Neural crest cell (in vitro differentiated cells): Measurements from ENCODE around the gene PORCN. TPM values are rescaled to one million over a fixed set of nuclear protein-coding genes. Genes with fewer than 3 reads are reported as not detected.
A peak's percentile ranks its signal among the peaks of the same experiment; 100 is the strongest.

Experiments
- DNase-seq: peaks from one replicate; pipeline ENCODE4 v3.0.0; 2021; ENCODE audit warnings: low read depth, mixed read lengths, low spot score
- H3K27ac Mint-ChIP-seq: one replicate; pipeline ENCODE4 v1.8.0; 2021; ENCODE audit warnings: mild to moderate bottlenecking, mixed read lengths; ENCODE audit not compliant: unreplicated experiment
- H3K27me3 Mint-ChIP-seq: 2 replicates; pipeline ENCODE4 v1.8.0; 2021; ENCODE audit warnings: low read depth, mild to moderate bottlenecking, mixed read lengths
- H3K36me3 Mint-ChIP-seq: 2 replicates; pipeline ENCODE4 v1.8.0; 2021; ENCODE audit warnings: low read depth, mild to moderate bottlenecking, mixed read lengths
- H3K4me1 Mint-ChIP-seq: 2 replicates; pipeline ENCODE4 v1.8.0; 2021; ENCODE audit warnings: mixed read lengths
- H3K4me3 Mint-ChIP-seq: one replicate; pipeline ENCODE4 v1.8.0; 2021; ENCODE audit warnings: mild to moderate bottlenecking, mixed read lengths
- H3K9me3 Mint-ChIP-seq: 2 replicates; pipeline ENCODE4 v1.8.0; 2021; ENCODE audit warnings: mixed read lengths
- CTCF ChIP-seq: fragments of 200-600 bp; sonication (generic); conservative IDR thresholded peaks from 2 replicates; pipeline ENCODE4 v1.5.0; 2021; ENCODE audit warnings: antibody characterized with exemption, mild to moderate bottlenecking
- total RNA-seq: library from RNA; stranded (reverse); gene quantifications from 2 replicates; pipeline ENCODE4 v1.2.1, GENCODE V29; 2021

The PORCN gene
- total RNA-seq, 1 donor from 2014 or later, result 13.0 TPM

DNA sequence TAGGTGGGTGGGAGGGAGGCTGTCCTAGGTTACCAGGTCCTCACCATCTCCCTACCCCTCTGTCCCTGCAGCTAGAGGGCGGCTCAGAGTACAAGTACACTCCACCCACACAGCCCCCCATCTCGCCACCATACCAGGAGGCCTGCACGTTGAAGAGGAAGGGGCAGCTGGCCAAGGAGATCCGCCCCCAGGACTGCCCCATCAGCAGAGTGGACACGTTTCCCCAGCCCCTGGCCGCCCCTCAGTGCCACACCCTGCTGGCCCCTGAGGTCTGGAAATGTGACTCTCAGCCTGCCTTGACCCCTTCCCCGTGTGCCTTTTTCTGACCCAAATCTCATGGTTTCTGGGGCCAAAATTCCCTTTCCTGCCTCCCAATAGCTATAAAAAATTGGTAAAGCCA, 26.3 kb upstream of the PORCN start:
- H3K36me3 Mint-ChIP-seq, result peaks cover 10% of the 10 kb centered on the region
- H3K9me3 Mint-ChIP-seq, result peaks cover 4% of the 10 kb centered on the region
- TF ChIP-seq CTCF, result no peak
- no peak for DNase-seq
- H3K4me1 Mint-ChIP-seq, result peaks cover under 1% of the 10 kb centered on the region
- H3K27ac Mint-ChIP-seq, result no peak overlapping the region
- H3K4me3 Mint-ChIP-seq, result no peak overlapping the region
- H3K27me3 Mint-ChIP-seq, result no peaks in the 10 kb centered on the region

DNA sequence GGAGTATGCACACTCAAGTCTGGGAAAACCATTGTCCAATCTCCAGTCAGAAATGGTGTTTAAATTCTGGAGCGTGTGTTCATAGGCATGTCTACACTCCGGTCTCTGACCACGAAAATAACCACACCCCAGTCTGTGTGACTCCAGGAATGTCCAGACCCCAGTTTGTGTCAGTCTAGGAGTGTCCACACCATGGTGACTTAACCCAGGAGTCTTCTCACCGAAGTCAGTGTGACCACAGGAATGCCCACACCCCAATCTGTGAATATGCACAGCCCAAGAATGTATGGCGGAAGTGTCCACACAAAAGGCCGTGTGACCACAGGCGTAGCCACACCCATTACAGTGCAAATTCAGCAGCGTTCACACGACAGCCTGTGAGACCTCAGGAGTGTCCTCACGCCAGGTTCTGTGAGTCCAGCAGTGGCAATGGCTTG, 21.4 kb upstream of the PORCN start:
- TF ChIP-seq CTCF, result no peak
- H3K36me3 Mint-ChIP-seq, result no peaks in the 10 kb centered on the region
- H3K4me1 Mint-ChIP-seq, result no peaks in the 10 kb centered on the region
- H3K4me3 Mint-ChIP-seq, result no peak overlapping the region
- no peaks in the 10 kb centered on the region for H3K27me3 Mint-ChIP-seq
- no peak for DNase-seq
- no peaks in the 10 kb centered on the region for H3K9me3 Mint-ChIP-seq
- peak overlapping the region; percentile 20 for H3K27ac Mint-ChIP-seq

DNA sequence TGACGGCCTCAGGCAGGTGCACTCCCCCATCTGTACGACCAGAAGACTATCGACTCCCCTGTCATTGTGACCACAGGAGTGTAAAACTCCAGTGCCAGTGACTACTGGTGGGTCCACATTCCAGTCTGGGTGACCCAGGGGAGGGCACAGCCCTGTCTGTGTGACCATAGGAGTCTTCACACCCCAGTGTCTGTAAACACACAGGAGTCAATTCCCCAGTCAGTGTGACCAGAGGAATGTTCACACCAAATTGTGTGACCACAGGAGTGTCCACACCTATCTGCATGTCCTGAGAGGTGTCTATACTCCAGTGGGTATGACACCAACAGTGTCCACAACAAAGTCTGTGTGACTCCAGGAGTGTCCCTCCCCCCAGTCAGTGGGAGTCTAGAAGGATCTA, 20.8 kb upstream of the PORCN start:
- H3K27ac Mint-ChIP-seq, result no peak overlapping the region
- H3K4me1 Mint-ChIP-seq, result no peaks in the 10 kb centered on the region
- no peaks in the 10 kb centered on the region for H3K27me3 Mint-ChIP-seq
- H3K36me3 Mint-ChIP-seq, result no peaks in the 10 kb centered on the region
- DNase-seq, result no peak
- H3K9me3 Mint-ChIP-seq, result no peaks in the 10 kb centered on the region
- TF ChIP-seq CTCF, result no peak
- H3K4me3 Mint-ChIP-seq, result no peak overlapping the region

DNA sequence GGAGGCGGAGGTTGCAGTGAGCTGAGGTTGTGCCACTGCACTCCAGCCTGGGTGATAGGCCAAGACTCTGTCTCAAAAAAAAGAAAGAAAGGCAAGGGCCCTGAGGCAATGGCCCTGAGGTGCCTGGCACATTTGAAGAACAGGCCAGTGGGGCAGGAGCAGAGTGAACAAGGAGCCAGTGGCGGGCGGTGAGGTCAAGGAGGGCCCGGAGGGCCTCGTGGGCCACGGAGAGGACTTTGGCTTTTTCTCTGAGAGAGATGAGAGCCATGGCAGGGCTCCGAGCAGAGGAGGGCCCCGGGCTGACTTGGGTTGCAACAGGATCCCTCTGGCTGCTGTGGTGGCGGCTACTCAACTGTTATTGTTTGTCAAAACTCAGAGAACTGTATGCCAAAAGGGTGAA, 19.5 kb upstream of the PORCN start:
- Mint-ChIP-seq H3K36me3 (no peaks in the 10 kb centered on the region), H3K9me3 (no peaks in the 10 kb centered on the region), H3K4me1 (peaks cover 3% of the 10 kb centered on the region), H3K27me3 (no peaks in the 10 kb centered on the region), H3K27ac (no peak overlapping the region), H3K4me3 (no peak overlapping the region)
- no peak for TF ChIP-seq CTCF
- no peak for DNase-seq

DNA sequence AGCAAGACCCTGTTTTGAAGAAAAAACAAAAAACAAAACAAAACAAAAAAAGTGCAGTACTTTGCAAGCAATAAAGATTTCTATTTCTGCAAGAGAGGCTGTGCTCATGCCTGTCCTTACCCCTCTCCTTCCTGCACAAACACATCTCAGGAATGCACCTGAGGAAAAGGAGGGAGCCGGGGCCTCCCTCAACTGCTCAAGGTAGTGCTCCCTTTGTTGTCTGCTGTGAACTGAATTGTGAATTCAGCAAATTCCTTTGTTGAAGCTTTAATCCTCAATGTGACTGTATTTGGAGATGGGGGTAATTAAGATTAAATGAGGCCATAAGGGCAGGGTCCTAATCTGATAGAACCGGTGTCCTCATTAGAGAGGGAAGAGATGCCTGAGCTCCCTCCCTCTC, 18.9 kb upstream of the PORCN start:
- Mint-ChIP-seq H3K4me1 (peaks cover 3% of the 10 kb centered on the region), H3K27ac (no peak overlapping the region), H3K4me3 (no peak overlapping the region), H3K9me3 (no peaks in the 10 kb centered on the region), H3K36me3 (no peaks in the 10 kb centered on the region), H3K27me3 (no peaks in the 10 kb centered on the region)
- DNase-seq, result no peak
- TF ChIP-seq CTCF, result no peak

DNA sequence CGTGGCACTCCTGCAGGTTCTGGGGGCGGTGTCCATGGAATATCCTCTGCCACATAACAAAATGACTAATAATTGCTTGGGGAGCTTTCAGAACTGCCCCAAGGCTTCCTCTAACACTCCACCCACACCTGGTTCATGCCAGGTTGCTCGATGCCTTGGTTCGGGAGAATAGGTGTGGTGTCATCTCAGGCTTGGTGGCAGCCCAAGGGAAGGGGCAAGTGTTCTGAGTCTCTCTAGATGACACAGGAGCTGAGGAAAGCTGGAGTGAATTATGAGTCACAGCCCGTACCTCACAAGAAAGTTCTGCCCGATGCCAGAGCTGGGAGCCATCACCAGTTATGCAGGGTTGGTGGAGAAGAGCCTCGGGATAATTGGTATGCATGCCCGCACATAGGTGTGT, 18.1 kb upstream of the PORCN start:
- Mint-ChIP-seq H3K27me3 (no peaks in the 10 kb centered on the region), H3K4me3 (no peak overlapping the region), H3K4me1 (peaks cover 3% of the 10 kb centered on the region), H3K27ac (no peak overlapping the region), H3K9me3 (no peaks in the 10 kb centered on the region), H3K36me3 (no peaks in the 10 kb centered on the region)
- no peak for TF ChIP-seq CTCF
- DNase-seq, result no peak
